Measurements from ENCODE around the gene KCNJ3.

The KCNJ3 gene

GRCh38 chr2:154882725-154883124 lies 184.2 kb downstream of the KCNJ3 start:
- TF ChIP-seq SIN3A (IDR thresholded peaks at IDR 0.05; ENCODE audit: borderline replicate concordance, insufficient read depth, low read length), result no peak

GRCh38 chr2:154886316-154886715 lies 187.8 kb downstream of the KCNJ3 start:
- TF ChIP-seq TAF1 (IDR thresholded peaks at IDR 0.05; ENCODE audit: borderline replicate concordance, insufficient read depth, low read length) (no peak), SIN3A (IDR thresholded peaks at IDR 0.05; ENCODE audit: borderline replicate concordance, insufficient read depth, low read length) (no peak)
- TF ChIP-seq, protein P1, sequence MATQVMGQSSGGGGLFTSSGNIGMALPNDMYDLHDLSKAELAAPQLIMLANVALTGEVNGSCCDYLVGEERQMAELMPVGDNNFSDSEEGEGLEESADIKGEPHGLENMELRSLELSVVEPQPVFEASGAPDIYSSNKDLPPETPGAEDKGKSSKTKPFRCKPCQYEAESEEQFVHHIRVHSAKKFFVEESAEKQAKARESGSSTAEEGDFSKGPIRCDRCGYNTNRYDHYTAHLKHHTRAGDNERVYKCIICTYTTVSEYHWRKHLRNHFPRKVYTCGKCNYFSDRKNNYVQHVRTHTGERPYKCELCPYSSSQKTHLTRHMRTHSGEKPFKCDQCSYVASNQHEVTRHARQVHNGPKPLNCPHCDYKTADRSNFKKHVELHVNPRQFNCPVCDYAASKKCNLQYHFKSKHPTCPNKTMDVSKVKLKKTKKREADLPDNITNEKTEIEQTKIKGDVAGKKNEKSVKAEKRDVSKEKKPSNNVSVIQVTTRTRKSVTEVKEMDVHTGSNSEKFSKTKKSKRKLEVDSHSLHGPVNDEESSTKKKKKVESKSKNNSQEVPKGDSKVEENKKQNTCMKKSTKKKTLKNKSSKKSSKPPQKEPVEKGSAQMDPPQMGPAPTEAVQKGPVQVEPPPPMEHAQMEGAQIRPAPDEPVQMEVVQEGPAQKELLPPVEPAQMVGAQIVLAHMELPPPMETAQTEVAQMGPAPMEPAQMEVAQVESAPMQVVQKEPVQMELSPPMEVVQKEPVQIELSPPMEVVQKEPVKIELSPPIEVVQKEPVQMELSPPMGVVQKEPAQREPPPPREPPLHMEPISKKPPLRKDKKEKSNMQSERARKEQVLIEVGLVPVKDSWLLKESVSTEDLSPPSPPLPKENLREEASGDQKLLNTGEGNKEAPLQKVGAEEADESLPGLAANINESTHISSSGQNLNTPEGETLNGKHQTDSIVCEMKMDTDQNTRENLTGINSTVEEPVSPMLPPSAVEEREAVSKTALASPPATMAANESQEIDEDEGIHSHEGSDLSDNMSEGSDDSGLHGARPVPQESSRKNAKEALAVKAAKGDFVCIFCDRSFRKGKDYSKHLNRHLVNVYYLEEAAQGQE (IDR thresholded peaks at IDR 0.05; ENCODE audit: insufficient read depth in 1 of 2, low read depth in 2 of 2, low read length in 2 of 2), result no peak

DNA sequence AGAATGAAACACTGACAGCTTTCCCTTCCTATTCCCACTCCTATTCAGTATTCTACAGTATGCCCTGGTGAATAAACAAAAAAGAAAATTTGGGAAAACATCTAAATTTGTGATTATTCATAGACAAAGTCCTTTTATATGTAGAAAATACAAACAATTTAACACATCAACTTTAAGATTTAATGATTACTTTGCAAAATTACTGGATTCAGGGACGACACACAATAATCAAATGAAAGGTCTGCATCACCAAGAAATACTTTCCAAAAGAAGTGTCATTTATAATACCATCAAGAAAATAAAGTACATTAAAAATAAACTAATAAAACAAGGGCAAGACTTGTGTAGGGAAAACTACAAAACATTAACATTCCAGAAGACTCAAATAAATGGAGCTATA lies 199.8 kb downstream of the KCNJ3 start:
- TF ChIP-seq POLR2AphosphoS5 (IDR thresholded peaks at IDR 0.05; ENCODE audit: low read depth, low read length) (no peak), FOXP2 (optimal IDR thresholded peaks at IDR 0.05; ENCODE audit: borderline replicate concordance, extremely low read depth, extremely low read length, insufficient read depth) (no peak), TAF1 (IDR thresholded peaks at IDR 0.05; ENCODE audit: borderline replicate concordance, insufficient read depth, low read length) (no peak), SIN3A (IDR thresholded peaks at IDR 0.05; ENCODE audit: borderline replicate concordance, insufficient read depth, low read length) (no peak)
- TF ChIP-seq, protein P1 (IDR thresholded peaks at IDR 0.05; ENCODE audit: insufficient read depth in 1 of 2, low read depth in 2 of 2, low read length in 2 of 2), result no peak

DNA sequence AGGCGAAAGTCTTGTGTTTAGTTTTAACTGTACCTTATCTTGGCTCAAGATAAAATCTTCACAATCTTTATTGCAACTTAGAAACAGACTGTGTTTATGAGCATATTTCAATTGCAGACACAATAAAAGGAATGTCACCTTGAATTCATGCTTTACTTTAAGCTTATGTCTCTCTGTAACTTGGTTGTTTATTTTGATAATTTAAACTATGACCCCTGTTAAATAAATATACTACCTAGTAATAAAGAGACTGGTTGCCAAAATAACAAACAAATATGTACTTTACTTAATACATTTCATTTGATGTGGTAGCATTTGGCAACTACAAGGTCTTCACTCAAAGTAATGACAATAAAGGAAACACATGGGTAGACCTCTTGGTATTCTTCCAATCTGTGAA lies 202.6 kb downstream of the KCNJ3 start:
- TF ChIP-seq, protein P1 (IDR thresholded peaks at IDR 0.05; ENCODE audit: insufficient read depth in 1 of 2, low read depth in 2 of 2, low read length in 2 of 2), result no peak
- TF ChIP-seq FOXP2 (optimal IDR thresholded peaks at IDR 0.05; ENCODE audit: borderline replicate concordance, extremely low read depth, extremely low read length, insufficient read depth) (no peak), POLR2AphosphoS5 (IDR thresholded peaks at IDR 0.05; ENCODE audit: low read depth, low read length) (no peak), TAF1 (IDR thresholded peaks at IDR 0.05; ENCODE audit: borderline replicate concordance, insufficient read depth, low read length) (no peak), SIN3A (IDR thresholded peaks at IDR 0.05; ENCODE audit: borderline replicate concordance, insufficient read depth, low read length) (no peak)
